RPMI7951 (cell line): Measurements from ENCODE around the gene RHBDD1. TPM values are rescaled to one million over a fixed set of nuclear protein-coding genes. Genes with fewer than 3 reads are reported as not detected.
A peak's percentile ranks its signal among the peaks of the same experiment; 100 is the strongest.

Experiments
- DNase-seq: peaks from one replicate; pipeline ENCODE4 v3.0.0-alpha.2; 2012; ENCODE audit warnings: low read depth
- total RNA-seq: library from RNA; depleted of rRNA; stranded (reverse); fragments of >200 nt; shearing (Covaris generic); gene quantifications from 2 replicates; pipeline ENCODE4 v1.2.3, GENCODE V29; 2014

The RHBDD1 gene
- total RNA-seq, 1 experiment from 2014 or later = 7.9 TPM

GRCh38 chr2:226885769-226886435 is 50.0 kb downstream of the RHBDD1 start:
- no peak for DNase-seq

GRCh38 chr2:226887940-226888339 is 52.1 kb downstream of the RHBDD1 start:
- DNase-seq = no peak

DNA sequence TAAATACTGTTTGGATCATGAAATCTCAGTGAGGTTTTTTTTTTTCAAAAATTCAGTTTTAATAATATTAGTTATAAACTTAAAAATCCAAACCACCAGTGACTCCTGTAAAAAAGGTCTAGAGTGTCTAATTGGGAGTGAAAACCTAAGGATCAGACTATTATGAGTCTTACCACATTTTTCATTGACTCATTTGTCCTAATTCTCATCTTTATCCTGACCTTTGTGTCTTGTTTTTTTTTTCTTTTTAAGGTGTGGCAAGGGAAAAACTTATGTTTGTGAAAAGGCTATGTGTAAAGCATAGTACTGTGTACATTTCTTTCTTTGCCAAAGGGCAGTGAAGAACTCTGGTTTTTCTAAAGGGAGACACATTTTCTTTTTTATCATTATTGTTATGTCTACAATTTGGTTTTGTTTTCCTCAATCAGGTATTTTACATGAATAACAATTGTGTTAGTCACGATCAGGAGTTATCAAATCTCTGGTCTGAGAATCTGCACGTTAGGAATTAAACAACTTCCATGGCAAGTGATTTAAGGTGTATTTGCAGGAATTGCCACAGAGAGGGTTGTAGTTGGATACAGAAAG is 52.6 kb downstream of the RHBDD1 start:
- DNase-seq = no peak

GRCh38 chr2:226888971-226889370 is 53.1 kb downstream of the RHBDD1 start:
- no peak for DNase-seq

GRCh38 chr2:226890286-226890685 is 54.4 kb downstream of the RHBDD1 start:
- no peak for DNase-seq

DNA sequence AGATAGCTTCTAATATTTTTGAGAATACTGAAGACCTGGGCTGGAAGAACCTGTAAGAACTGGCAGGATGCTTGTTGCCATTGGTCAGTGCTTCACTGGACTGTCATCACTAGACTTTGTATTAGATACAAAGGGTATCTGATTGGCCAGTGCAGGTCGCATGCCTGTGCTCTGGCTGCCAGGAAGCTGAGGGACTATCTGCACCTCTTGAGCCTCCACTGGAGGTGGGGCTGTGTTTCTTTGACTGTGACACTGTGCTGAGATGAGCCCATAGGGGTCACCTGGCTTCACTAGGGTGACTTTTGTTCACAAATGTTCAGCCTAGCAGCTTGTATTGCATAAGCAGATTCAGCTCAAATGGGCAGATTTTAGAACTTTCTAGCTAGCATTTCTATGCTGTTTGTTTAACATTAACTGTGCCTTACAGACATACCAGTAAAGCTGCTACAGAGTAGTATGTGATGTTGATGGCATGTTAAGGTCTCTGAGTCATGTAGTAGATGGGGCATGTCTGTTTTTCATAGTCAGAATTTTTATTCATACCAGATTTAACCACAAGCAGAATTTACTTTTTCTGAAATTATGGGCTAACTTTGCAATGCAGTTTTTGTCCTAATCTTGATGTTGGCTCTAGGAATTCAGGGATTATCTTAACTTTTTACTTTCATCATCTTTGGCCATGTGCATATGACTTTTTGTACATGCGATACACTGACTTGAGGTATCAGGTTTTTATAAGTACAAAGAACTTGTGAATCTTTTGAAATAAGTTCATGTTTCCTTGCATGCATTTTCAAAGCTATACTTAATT is 56.1 kb downstream of the RHBDD1 start:
- DNase-seq = peak; percentile 36

DNA sequence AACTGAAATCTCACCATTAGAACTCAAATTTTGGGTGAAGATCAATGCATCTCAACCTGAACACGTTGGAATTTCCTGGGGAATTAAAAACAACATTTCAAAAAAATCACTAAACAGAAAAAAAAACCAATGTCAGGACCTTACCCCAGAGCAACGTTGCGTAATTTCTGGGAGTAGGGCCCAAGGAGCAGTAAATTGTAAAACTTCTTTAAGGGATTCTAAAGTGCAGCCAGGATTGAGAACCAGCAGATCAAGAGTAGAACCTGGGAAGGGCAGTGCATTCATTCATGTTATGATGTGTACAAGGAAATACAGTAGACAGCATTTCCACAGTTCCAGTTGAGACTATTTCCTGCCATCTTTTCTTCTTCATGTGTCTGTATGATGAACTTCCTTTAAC is 56.9 kb downstream of the RHBDD1 start:
- DNase-seq = no peak

GRCh38 chr2:226893216-226893615 is 57.4 kb downstream of the RHBDD1 start:
- no peak for DNase-seq

DNA sequence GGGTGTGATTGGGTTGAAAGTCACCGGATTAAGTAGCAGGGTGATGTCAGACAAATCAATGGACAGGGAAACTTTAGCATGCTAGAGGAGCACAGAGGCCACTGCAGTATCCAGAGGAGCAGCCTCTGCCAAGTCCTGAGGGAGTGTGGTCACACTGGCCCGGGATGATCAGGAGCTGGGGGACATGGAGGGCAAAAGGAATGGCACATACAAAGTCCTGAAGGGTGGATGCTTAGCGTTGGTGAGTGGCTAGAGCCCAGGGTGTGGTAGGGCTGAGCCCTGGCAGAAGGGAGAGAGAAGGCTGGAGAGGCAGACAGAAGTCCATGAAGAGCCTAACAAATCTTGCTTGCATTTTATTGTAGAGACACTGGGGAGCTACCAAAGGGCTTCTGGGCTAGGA is 58.9 kb downstream of the RHBDD1 start:
- DNase-seq = no peak

DNA sequence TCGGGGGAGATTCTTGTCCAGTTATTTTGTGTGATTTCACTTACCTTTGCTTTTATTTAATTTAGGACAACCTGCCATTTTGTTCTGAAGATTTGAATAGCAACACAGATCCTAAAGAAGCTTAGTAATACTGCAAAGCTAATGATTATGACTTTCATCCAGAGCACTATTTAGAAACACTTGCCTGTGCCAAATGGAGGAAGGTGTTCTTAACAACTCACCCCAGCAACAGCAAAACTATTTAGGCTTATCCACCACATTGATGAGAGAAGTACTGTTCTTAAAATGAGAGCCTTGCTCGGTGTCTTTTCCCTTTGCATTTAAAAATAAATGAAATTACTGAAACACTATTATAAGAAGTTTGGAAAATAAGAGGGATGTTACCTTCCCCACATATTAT is 59.7 kb downstream of the RHBDD1 start:
- DNase-seq = no peak

DNA sequence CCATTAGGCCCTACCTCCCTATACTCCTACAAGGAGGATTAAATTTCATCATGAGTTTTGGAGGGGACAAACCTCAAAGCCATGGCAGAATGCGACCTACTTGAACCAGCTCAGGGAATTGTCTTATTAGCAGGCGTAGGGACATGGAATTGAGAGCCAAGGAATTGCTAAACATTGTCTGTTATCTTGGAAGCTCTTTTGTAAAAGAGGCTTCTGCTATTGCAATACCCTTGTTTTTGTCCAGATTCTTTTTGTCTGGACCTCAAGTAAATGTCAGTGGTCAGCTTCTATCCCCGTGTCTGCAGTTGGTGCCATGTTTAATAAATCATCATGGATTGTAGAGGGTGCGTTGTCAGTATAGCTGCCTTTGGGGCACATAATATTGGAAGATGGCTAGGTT is 62.3 kb downstream of the RHBDD1 start:
- no peak for DNase-seq

GRCh38 chr2:226898897-226899296 is 63.0 kb downstream of the RHBDD1 start:
- DNase-seq = no peak

- no peak for DNase-seq
These were observed 66.5 kb downstream of the RHBDD1 start for GRCh38 chr2:226902041-226902966.

- DNase-seq = peak; percentile 78
These were observed 67.3 kb downstream of the RHBDD1 start for GRCh38 chr2:226903179-226903578.

DNA sequence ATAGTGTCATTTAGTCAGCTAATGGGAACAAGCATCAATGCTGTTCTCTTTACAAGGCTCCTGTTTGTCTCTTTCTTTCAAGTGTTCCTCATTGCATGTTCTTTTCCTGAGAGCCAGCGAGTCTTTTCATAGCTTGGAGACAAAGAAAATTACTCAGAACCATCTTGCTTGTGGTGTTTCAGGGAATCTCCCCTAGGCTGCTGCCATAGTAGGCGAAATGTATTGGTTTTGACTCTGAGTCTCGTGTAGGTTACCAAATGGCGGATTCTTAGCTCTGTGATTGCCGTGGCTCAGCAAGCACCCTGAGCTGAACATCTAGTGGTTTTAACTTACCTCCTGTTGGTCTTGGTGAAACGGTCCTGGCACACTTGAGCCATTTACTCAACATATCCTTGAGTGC is 68.7 kb downstream of the RHBDD1 start:
- no peak for DNase-seq

- no peak for DNase-seq
These were observed 69.9 kb downstream of the RHBDD1 start for GRCh38 chr2:226905718-226906117.

- no peak for DNase-seq
These were observed 70.4 kb downstream of the RHBDD1 start for GRCh38 chr2:226906163-226906693.

DNA sequence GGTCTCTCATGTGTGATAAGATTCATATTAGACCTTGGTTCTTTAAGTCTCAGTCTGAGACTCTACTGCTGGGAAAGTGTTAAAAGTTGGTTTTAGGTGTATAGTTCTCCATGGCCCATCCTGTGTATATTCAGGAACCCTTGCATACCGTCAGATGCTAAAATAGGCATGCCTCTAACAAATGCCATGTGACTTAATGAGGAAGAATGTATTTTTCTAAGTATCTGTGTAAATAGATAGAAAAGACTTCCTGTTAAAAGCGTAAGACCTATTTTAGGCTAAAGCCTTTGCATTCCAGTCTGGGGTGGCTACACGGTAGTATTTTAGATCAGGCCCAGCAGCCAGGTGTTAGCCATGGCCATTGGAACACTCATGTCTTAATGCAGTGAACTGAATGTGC is 73.3 kb downstream of the RHBDD1 start:
- DNase-seq = no peak

DNA sequence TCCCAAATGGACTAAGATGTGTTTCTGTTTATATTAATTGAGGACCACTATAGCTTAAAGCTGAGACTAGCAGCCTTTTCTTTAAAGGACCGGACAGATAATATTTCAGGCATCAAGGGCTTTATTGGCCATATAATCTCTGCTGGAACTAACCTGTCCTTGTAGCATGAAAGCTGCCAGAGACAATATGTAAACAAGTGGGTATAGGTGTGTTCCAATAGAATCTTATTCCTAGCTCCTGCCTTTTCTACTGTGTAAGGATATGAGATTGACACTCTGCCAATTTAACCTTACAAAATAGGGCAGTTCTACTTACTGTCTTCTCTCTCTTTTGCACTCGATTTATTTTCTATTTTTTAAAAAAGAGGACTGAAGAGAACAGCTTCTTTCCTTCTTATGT is 74.0 kb downstream of the RHBDD1 start:
- DNase-seq = no peak

DNA sequence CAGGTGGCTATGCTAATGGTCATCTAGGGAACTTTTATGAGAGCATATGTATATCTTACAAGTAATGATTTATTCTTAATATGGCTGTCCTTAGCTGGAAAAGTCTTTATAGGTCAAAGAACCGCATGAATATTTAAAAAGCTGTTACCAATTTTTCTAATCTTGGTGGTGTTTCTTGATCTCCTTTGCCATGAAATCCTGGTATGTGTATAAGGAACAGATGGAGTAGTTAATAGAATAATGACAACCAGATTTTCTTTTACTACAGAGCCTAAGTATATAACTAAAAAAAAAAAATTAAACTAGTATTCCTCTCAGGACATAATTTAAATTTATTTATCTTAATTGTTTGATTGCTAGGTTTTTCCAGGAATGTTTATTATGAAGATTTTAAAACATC is 74.5 kb downstream of the RHBDD1 start:
- no peak for DNase-seq

- DNase-seq = peak; percentile 84
These were observed 76.1 kb downstream of the RHBDD1 start for GRCh38 chr2:226911932-226912331.

DNA sequence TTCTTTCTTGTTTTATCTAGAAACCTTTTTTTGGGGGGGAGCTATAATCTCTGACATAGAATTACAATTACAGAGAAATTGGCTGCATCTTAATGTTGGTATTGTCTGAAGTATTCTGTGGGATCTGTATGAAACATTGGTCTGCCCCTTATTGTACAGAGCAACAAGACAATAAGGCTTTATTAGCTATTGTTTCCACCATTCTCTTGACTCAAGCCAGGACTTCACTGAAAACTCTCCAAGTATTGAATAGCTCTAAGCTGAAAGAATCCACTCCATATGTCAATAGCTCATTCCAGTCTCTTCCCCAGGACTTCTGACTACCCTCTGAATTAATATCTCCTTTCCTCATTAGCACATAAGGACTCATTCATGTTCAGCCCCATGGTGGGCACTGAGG is 77.8 kb downstream of the RHBDD1 start:
- DNase-seq = no peak
